Pancreas (tissue), 10 donors: ENCODE measurements around the gene ZKSCAN1. TPM values are rescaled to one million over a fixed set of nuclear protein-coding genes. Genes with fewer than 3 reads are reported as not detected.
"Not testable (repeated sequence)": the region's sequence is repeated elsewhere in the genome, so short reads cannot be mapped to it uniquely, and the experiment has no call there.

ENCODE experiments used
- ATAC-seq, 4 donors: fragments of 200-7000 bp; cut with Tn5 transposase; one replicate each; pipeline versions ENCODE4 v1.8.0 to v1.9.1; 2020; ENCODE audit warnings: mild to moderate bottlenecking in 4 of 4, moderate library complexity in 4 of 4
- DNase-seq, 6 donors: peaks; one replicate each; pipeline ENCODE4 v3.0.0-alpha.2; 2020
- FAIRE-seq: peaks from 2 replicates; lab custom pipeline; 2012; peaks lifted over from hg19 to GRCh38; lab: Jason Lieb, UNC
- H3K27ac ChIP-seq, 4 donors: fragments of 200-600 bp; sonication (generic); 1 replicate in 3 of 4; 2 replicates in 1 of 4; pipeline versions ENCODE4 v1.5.0 to v1.8.0; 2020
- H3K27me3 ChIP-seq, 4 donors: fragments of 200-600 bp; one replicate each; pipeline ENCODE4 v1.8.0; 2021
- H3K36me3 ChIP-seq, 3 donors: fragments of 200-600 bp; sonication (generic) in 1 of 3; one replicate each; pipeline versions ENCODE4 v1.5.0 to v1.8.0; 2020 to 2021
- H3K4me1 ChIP-seq, 3 donors: fragments of 200-600 bp; one replicate each; pipeline ENCODE4 v1.8.0; 2021
- H3K4me3 ChIP-seq, 4 donors: fragments of 200-600 bp; sonication (generic) in 2 of 4; one replicate each; pipeline versions ENCODE4 v1.5.0 to v1.8.0; 2020 to 2021
- H3K9me3 ChIP-seq, 4 donors: fragments of 200-600 bp; one replicate each; pipeline ENCODE4 v1.8.0; 2021
- WGBS, 2 donors: extraction: QIAGEN DNeasy Blood & Tissue Kit; methylation state at CpG; one replicate each; pipeline ENCODE4 v1.1.7; 2013; 5-methylcytosine and 5-hydroxymethylcytosine counted together
- intact Hi-C, 3 donors: fragments of 100-400 bp; cut with DNase I; formaldehyde crosslinking; loops; one replicate each; pipeline versions ENCODE4 v1.11.1 to v1.14.2; 2022
- polyA plus RNA-seq, 2 donors: library from polyadenylated mRNA; stranded (reverse); fragments of 200-250 nt; gene quantifications; one replicate each; pipeline ENCODE4 v1.2.3, GENCODE V29; 2013
- total RNA-seq, 6 donors: library from RNA; stranded (reverse); fragmentation: NEBNext Ultra II Directional in 4 of 6; extraction: Animal tissue kit (Norgen Biotek cat#: 25700) in 4 of 6; gene quantifications; one replicate each; pipeline versions ENCODE4 v1.2.1 to v1.2.4, GENCODE V29; 2021 to 2023
- TF ChIP-seq, protein P1 (sequence below), 4 donors: fragments of 200-600 bp; sonication (generic) in 3 of 4; IDR thresholded peaks; one replicate each; pipeline versions ENCODE4 v1.5.0 to v1.8.0; 2021; ENCODE audit warnings: antibody characterized with exemption in 4 of 4
- donor health status: healthy with polysubstance abuse.
- donor health status: DM: no; HTN: no; CAD: no; lungs with moderate emphysema.
- donor health status: DM: no; HTN: no; CAD: no.
- donor health status: control.
- donor health status: control.
- donor health status: Bipolar disorder and iron deficiency.
- donor health status: DM: yes; HTN: yes; CAD: no.
- donor health status: DM: no; HTN: no; CAD: no.
- donor health status: DM: no; HTN: no; CAD: no.
- donor health status: DM: yes; HTN: yes; CAD: no.

The ZKSCAN1 gene
- total and polyA plus RNA-seq, 8 donors, result 24.2 to 86.0 (median 61.7) TPM

DNA sequence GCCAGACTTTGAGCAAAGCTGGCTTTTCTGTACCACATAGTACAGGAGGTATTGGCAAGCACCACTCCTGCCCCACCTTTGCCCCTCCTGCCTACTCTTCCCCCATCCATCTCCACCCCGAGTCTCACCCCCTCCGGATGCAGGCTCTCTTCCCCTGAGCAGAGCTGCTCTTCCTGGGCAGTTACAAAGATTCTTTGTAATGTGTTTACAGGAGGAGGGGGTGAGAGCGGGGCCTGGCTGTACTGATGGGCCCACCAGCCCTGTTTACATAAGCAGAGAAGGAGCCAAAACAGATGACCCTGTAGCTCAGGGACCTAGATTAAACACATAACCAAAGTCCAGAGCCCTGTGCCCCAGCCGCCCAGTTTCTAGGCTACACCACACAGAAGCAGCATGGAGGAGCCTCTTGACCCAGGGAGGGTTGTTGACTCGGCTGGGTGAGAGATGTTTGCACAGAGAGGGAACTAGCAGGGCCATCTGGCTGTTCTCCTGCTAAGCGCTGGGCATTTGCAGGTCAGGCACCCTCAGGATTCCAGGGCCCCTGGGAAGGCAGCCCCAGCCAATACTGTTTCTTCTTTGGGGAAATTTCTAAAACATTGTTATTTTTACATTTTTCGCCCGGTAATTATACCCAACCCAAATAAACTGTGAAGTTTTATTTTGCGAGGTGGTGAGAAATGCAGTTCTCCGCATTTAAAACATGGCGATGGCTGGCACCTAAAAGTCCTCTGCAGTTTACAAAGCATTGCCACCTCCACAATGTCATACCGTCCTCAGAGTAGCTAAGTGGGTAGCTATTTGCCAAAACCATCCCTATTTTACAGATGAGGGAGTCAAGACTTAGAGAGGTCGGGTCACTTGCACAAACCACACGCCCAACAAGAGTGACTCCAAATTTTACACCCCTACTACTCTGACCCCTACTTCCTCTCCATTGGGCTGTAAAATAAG is 11.4 kb upstream of the ZKSCAN1 start:
- Histone ChIP-seq H3K27me3 (no peaks in the 10 kb centered on the region), H3K9me3 (no peaks in the 10 kb centered on the region), H3K4me1 (peaks cover 28 to 35% (median 30%) of the 10 kb centered on the region in 3 donors), H3K36me3 (no peaks in the 10 kb centered on the region), H3K27ac (peak overlapping the region; percentile 39 to 91 (median 78)), H3K4me3 (no peak overlapping the region)
- 22 to 26% methylated on average over 14 of the region's 14 CpGs for WGBS, 2 donors
- no peak for FAIRE-seq
- peak; percentile 71 to 91 (median 85) for DNase-seq
- intact Hi-C loops, result no loop called here
- TF ChIP-seq, protein P1, sequence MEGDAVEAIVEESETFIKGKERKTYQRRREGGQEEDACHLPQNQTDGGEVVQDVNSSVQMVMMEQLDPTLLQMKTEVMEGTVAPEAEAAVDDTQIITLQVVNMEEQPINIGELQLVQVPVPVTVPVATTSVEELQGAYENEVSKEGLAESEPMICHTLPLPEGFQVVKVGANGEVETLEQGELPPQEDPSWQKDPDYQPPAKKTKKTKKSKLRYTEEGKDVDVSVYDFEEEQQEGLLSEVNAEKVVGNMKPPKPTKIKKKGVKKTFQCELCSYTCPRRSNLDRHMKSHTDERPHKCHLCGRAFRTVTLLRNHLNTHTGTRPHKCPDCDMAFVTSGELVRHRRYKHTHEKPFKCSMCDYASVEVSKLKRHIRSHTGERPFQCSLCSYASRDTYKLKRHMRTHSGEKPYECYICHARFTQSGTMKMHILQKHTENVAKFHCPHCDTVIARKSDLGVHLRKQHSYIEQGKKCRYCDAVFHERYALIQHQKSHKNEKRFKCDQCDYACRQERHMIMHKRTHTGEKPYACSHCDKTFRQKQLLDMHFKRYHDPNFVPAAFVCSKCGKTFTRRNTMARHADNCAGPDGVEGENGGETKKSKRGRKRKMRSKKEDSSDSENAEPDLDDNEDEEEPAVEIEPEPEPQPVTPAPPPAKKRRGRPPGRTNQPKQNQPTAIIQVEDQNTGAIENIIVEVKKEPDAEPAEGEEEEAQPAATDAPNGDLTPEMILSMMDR (IDR thresholded peaks at IDR 0.05), result no peak
- peak; percentile 81 to 91 (median 89) for ATAC-seq

- Histone ChIP-seq H3K36me3 (no peaks in the 10 kb centered on the region), H3K27ac (peak overlapping the region in 1 of 4 donors; percentile 50), H3K4me3 (no peak overlapping the region), H3K9me3 (no peaks in the 10 kb centered on the region), H3K4me1 (peaks cover 16 to 24% (median 20%) of the 10 kb centered on the region in 3 donors), H3K27me3 (no peaks in the 10 kb centered on the region)
- TF ChIP-seq, protein P1 (IDR thresholded peaks at IDR 0.05), result no peak
- DNase-seq, result no peak
- intact Hi-C loops, result no loop called here
- ATAC-seq, result no peak
- WGBS, 2 donors, result 69 to 72% methylated on average over 3 of the region's 3 CpGs
- no peak for FAIRE-seq
Observed at GRCh38 chr7:100007887-100008286, 7.5 kb upstream of the ZKSCAN1 start.

GRCh38 chr7:100008525-100008924 is 6.9 kb upstream of the ZKSCAN1 start:
- FAIRE-seq (no peak), DNase-seq (no peak), ATAC-seq (peak in 1 of 4 donors; percentile 21)
- intact Hi-C loops, result no loop called here
- H3K27ac ChIP-seq, result peak overlapping the region in 2 of 4 donors; percentile 50
- H3K4me3 ChIP-seq, result no peak overlapping the region
- peaks cover 9 to 17% (median 14%) of the 10 kb centered on the region in 3 donors for H3K4me1 ChIP-seq
- no peaks in the 10 kb centered on the region for H3K9me3 ChIP-seq
- H3K27me3 ChIP-seq, result no peaks in the 10 kb centered on the region
- TF ChIP-seq, protein P1 (IDR thresholded peaks at IDR 0.05), result no peak
- WGBS, 2 donors, result 6 to 13% methylated on average over 10 of the region's 10 CpGs
- no peaks in the 10 kb centered on the region for H3K36me3 ChIP-seq

DNA sequence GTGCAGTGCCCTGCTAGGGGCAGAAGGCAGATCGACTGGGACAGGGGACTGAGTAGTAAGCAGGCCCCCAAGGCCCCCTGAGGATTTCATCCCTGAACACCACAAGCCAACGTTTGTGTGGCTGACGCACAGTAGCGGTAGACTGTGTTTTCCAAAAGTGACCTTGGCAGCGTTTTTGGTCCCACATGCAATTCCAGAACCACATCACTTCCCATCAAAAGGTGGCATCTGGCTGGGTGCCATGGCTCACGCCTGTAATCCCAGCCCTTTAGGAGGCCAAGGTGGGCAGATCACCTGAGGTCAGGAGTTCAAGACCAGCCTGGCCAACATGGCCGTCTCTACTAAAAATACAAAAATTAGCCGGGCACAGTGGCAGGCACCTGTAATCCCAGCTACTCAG is 5.4 kb upstream of the ZKSCAN1 start:
- H3K4me1 ChIP-seq, H3K9me3 ChIP-seq, H3K27ac ChIP-seq, H3K4me3 ChIP-seq, ATAC-seq, H3K27me3 ChIP-seq, intact Hi-C loops, H3K36me3 ChIP-seq, FAIRE-seq: not testable (repeated sequence)
- peak in 1 of 6 donors; percentile 58 for DNase-seq
- 34 to 42% methylated on average over 8 of the region's 8 CpGs for WGBS, 2 donors

DNA sequence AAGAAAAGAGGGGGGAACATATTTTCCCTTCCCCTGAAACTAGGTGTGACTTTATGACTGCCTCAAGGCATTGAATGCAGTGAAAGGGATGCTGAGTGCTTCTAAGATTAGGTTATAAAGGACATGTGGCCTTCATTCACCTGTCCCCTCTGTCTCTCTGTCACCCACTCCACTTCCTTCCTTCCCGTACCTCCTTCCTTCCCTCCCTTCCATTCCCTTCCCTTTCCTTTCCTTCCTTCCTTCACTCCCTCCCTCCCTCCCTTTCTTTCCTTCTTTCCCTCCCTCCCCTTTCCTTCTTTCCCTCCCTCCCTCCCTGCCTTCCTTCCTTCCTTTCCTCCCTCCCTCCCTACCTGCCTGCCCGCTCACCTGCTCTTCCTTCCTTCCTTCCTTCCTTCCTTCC is 4.5 kb upstream of the ZKSCAN1 start:
- WGBS, 2 donors, result 85 to 93% methylated on average over 1 to 2 of the region's 2 CpGs
- no peaks in the 10 kb centered on the region for H3K27me3 ChIP-seq
- H3K27ac ChIP-seq, result no peak overlapping the region
- ATAC-seq, result no peak
- H3K4me3 ChIP-seq, result no peak overlapping the region
- peaks cover 0 to 5% (median 0%) of the 10 kb centered on the region in 3 donors for H3K4me1 ChIP-seq
- FAIRE-seq, result no peak
- DNase-seq, result no peak
- TF ChIP-seq, protein P1 (IDR thresholded peaks at IDR 0.05), result no peak
- intact Hi-C loops, result no loop called here
- H3K36me3 ChIP-seq, result no peaks in the 10 kb centered on the region
- H3K9me3 ChIP-seq, result no peaks in the 10 kb centered on the region
